HG03103 (cell line): ENCODE results near the gene DCLK2.
"Not testable (repeated sequence)": the region's sequence is repeated elsewhere in the genome, so short reads cannot be mapped to it uniquely, and the experiment has no call there.

Source experiments
- ATAC-seq: cut with Tn5 transposase; IDR thresholded peaks from one replicate; pipeline ENCODE4 v1.9.1; 2021; ENCODE audit warnings: low read depth; ENCODE audit not compliant: unreplicated experiment

The DCLK2 gene

GRCh38 chr4:150197256-150197655, 119.0 kb downstream of the DCLK2 start:
- not testable (repeated sequence) for ATAC-seq

- no peak for ATAC-seq
Measured at GRCh38 chr4:150199056-150199455, 120.8 kb downstream of the DCLK2 start.

GRCh38 chr4:150205016-150205415, 126.8 kb downstream of the DCLK2 start:
- ATAC-seq, result no peak

- no peak for ATAC-seq
Measured at GRCh38 chr4:150206265-150206664, 128.0 kb downstream of the DCLK2 start.

GRCh38 chr4:150206954-150207353, 128.7 kb downstream of the DCLK2 start:
- ATAC-seq, result no peak

GRCh38 chr4:150207871-150208270, 129.6 kb downstream of the DCLK2 start:
- ATAC-seq, result no peak

GRCh38 chr4:150209140-150209829, 131.0 kb downstream of the DCLK2 start:
- ATAC-seq, result no peak

- ATAC-seq, result no peak
Measured at GRCh38 chr4:150211016-150211415, 132.8 kb downstream of the DCLK2 start.

GRCh38 chr4:150211799-150212445, 133.7 kb downstream of the DCLK2 start:
- ATAC-seq, result no peak

- ATAC-seq, result no peak
Measured at GRCh38 chr4:150212485-150212884, 134.2 kb downstream of the DCLK2 start.

- peak; percentile 41 for ATAC-seq
Measured at GRCh38 chr4:150212927-150213326, 134.7 kb downstream of the DCLK2 start.

- no peak for ATAC-seq
Measured at GRCh38 chr4:150215601-150216000, 137.4 kb downstream of the DCLK2 start.

- ATAC-seq, result no peak
Measured at GRCh38 chr4:150216726-150217125, 138.5 kb downstream of the DCLK2 start.

- ATAC-seq, result no peak
Measured at GRCh38 chr4:150217192-150217591, 138.9 kb downstream of the DCLK2 start.

- ATAC-seq, result no peak
Measured at GRCh38 chr4:150217808-150218207, 139.6 kb downstream of the DCLK2 start.

- no peak for ATAC-seq
Measured at GRCh38 chr4:150218447-150218846, 140.2 kb downstream of the DCLK2 start.

- ATAC-seq, result no peak
Measured at GRCh38 chr4:150219841-150220240, 141.6 kb downstream of the DCLK2 start.

GRCh38 chr4:150224896-150225591, 146.8 kb downstream of the DCLK2 start:
- ATAC-seq, result no peak

- no peak for ATAC-seq
Measured at GRCh38 chr4:150229520-150229919, 151.3 kb downstream of the DCLK2 start.

GRCh38 chr4:150230561-150230960, 152.3 kb downstream of the DCLK2 start:
- no peak for ATAC-seq

- no peak for ATAC-seq
Measured at GRCh38 chr4:150231107-150231770, 153.0 kb downstream of the DCLK2 start.
